HG03039 (cell line): Measurements from ENCODE around the gene PGGHG.
"Not testable (repeated sequence)": the region's sequence is repeated elsewhere in the genome, so short reads cannot be mapped to it uniquely, and the experiment has no call there.

Experiments
- ATAC-seq: cut with Tn5 transposase; IDR thresholded peaks from one replicate; pipeline ENCODE4 v1.9.1; 2021; ENCODE audit warnings: mild to moderate bottlenecking, moderate library complexity; ENCODE audit not compliant: unreplicated experiment

Gene PGGHG

DNA sequence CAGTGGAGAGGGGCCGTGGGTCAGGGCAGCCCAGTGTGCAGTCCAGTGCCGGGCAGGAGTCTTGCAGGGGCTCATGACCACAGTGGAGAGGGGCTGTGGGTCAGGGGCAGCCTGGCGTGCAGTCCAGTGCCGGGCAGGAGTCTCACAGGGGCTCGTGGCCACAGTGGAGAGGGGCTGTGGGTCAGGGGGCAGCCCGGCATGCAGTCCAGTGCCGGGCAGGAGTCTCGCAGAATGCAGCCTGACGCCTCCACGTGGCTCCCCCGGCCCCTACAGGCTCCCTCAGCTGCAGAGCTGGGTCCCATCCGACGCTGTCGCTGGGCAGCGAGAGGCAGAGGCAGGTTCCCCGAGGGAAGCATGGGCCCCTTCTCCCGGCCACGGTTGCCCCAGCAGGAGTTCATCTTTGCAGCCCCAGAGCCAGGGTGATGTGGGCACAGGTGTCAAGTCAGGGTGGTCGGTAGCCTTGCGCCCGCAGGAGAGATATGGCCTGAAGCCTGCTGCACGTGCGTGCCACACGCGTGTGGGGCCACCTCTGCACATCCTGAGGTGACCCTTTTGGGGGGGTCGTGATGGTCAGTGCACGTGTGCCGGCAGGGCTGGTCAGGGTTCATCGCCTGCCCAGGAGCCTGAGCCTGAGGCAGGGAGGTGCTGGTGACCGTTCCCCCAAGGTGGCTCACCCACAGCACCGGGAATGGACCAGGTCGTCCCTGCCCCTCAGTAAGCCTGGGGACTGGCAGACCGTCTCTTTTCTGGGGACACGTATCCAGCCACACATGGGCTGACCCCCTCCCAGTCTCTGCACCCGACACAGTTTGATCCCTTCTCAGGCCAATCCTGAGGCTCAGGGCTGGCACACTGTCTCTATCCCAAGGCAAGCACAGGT is 7.5 kb downstream of the PGGHG start:
- no peak for ATAC-seq

DNA sequence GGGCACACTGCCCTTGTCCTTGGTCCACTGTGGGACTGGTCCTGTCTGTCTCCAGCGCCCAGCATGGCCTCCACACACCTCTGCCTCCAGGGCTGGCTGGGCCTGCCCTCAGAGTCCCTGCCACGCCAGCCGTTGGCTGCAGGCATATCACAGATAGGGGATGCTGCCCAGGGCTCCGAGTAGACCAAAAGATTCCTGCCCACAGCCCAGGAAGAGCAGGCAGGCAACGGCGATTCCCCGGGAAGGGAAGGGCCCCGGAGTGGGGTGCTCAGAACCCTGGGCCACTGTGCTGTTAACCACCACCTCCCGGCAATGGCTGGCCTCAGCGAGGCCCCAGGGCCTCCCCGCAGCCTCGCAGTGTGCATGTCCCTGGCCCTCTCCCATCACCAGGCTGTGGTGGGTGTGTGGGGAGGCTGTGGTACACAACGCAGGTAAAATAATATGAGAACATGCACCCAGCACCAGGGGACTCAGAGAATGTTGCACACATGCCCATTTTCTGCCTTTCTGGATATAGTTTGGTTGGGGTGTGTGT is 8.2 kb downstream of the PGGHG start:
- ATAC-seq = no peak

- no peak for ATAC-seq
Observed at GRCh38 chr11:297586-298405, 8.9 kb downstream of the PGGHG start.

DNA sequence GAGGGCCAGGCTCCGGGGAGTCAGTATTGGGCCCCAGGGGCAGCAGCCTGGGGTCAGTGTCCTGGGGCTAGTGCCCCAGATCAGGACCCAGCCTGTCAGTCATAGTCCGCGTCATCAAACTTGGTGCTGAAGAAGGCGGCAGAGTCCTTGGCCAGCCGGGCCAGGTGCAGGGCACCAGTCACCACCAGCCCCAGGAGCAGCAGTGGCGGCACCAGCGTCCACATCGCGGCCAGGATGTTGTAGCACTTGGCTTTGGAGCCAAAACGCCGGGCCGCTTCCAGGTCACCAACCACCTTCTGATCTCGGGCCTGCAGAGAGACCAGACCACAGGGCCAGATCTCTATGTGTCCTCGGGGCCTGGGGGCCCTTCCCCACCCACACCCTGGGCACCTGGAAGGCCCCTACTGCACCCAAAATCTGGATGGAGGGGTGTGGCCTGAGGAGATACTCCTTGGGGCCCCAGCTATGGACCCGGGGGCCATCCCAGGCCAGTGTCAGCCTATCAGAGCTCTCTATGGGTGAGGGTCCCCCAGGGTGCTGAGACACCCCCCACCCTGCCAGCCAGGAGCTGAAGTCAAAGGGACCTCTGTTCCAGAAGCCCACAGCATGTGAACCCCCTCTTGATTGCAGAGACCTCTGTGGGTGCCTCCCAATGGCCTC is 9.6 kb downstream of the PGGHG start:
- ATAC-seq = no peak

DNA sequence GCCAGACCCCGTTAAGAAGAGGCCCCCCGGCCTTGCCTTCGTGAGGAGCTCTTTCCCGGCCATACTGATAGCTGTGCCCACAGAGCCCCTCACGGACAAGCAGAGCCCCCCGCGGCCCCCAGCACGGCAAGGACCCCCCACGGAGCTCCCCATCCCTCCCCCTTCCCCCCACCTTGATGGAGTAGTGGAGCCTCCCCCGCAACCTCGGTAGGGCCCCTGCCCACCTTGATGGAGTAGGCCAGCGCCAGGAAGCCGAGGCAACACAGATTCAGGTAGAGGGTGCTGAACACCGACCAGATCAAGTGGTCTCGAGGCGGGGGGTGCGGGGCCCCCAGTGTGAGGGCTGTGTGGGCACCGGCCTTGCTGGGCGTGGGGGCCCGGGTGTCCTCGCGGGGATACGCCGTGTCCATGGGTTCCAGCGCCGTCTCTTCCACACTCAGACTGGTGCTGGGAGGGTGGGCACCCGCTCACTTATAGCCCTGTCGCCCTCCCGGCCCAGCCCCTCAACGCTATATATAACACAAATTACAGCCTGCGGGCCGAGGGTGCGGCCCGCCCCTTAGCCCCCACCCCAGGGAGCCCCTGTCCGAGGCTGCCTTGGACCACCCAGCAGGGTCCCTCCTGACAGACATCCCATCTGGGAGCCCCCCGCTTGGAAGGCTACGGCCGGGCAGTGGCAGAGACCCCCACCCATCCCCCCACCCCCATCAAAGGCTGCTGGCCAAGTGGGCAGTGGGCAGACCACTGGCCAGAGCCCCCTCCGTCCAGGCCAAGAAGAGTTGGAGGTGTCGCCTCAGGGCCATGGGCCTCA is 10.4 kb downstream of the PGGHG start, which contains the start of gene IFITM5:
IFITM5 (minus strand) TSS at position 446 of the 811 bp plus-strand sequence; CDS start at position 410, 36 bp downstream.
- no peak for ATAC-seq

DNA sequence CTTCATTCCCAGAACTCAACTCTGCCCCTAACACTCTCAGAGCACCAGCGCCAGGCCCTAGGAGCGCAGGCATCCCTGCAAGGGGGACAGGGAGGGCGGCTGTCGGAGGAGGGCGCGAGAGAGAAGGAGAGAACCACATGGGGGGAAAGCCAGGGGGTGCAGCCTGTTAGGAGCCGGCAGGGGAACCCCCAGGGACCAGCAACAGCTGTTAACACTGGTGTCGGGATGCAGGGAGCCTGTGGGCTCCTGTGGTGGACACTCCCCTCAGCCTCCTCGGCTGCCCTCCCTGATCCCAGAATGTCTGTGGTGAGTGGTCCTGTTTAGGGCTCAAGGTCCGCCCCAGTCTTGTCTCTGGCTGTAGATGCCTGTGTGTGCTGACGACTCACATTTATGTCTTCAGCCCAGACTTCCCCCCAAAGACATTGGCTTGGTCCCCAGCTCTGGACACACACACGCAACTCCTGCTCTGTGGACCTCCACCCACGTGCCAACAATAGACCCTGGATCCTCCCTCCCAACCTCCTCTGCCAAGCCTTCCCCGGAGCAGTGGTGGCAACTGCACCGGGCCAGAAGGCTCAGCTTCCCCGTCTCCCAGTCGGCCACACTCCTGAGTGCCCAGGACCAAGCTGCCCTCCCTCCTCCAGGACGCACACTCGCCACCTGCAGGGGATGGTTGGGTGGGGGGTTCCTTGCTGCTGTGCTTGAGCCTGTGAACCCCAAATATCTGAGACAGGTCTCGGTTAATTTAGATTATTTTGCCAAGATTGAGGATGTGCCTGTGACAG is 11.2 kb downstream of the PGGHG start:
- no peak for ATAC-seq

DNA sequence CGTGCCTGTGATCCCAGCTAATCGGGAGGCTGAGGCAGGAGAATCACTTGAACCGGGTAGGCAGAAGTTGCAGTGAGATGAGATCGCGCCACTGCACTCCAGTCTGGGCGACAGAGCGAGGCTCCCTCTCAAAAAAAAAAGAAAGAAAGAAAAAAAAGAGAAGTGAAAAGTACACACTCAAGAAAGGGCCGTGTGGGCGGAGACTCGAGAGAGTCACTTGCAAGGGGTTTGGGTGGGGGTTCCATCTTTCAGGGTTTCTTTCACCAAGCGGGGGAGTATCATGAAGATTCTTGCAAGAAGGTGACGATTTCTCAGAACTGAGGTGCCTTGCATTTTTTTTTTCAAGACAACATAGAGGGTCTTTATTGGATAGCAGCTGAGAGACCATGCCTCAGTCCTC is 14.4 kb downstream of the PGGHG start:
- ATAC-seq = no peak

DNA sequence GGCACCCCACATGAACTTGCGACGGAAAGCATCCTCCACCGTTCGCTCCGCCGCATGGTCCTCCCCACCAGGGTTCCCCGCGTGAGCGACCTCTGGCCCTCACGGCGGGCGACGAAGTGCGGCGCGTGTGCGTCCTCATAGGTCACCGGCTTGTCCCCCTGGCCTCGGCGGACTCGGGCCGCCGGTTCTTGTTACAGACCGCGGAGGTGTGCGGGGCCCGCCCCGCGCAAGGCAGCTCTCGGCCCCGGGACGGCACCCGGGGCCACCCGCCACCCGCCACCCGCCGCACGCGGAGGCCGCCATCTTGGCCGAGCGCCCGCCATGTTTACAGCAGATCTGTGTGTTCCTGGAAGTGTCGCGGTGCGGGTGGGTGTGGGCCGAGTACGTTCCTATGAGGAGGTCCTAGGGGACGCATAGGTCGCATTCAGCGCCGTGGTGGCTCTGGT is 15.2 kb downstream of the PGGHG start:
- no peak for ATAC-seq

GRCh38 chr11:304915-305843 is 16.3 kb downstream of the PGGHG start:
- no peak for ATAC-seq

- no peak for ATAC-seq
Observed at GRCh38 chr11:305844-306211, 16.9 kb downstream of the PGGHG start.

- no peak for ATAC-seq
Observed at GRCh38 chr11:306645-307371, 17.9 kb downstream of the PGGHG start.

GRCh38 chr11:307766-308708 is 19.1 kb downstream of the PGGHG start, which contains the start of gene IFITM2:
Gene IFITM2 (plus strand): TSS chr11:307816. CDS start chr11:308193, 377 bp downstream.
- not testable (repeated sequence) for ATAC-seq

- not testable (repeated sequence) for ATAC-seq
Observed at GRCh38 chr11:308740-309665, 20.1 kb downstream of the PGGHG start.

GRCh38 chr11:309979-310572 is 21.1 kb downstream of the PGGHG start:
- not testable (repeated sequence) for ATAC-seq
